GM21529 (cell line): ENCODE data around the gene OCEL1.
"Not testable (repeated sequence)": the region's sequence is repeated elsewhere in the genome, so short reads cannot be mapped to it uniquely, and the experiment has no call there.

Experiments used
- ATAC-seq: cut with Tn5 transposase; IDR thresholded peaks from one replicate; pipeline ENCODE4 v1.9.1; 2021; ENCODE audit not compliant: unreplicated experiment

Gene OCEL1

GRCh38 chr19:17260842-17261325 lies 34.9 kb downstream of the OCEL1 start:
- ATAC-seq, result peak; percentile 86

- no peak for ATAC-seq
These were observed 36.5 kb downstream of the OCEL1 start for GRCh38 chr19:17262557-17262956.

- ATAC-seq, result no peak
These were observed 38.0 kb downstream of the OCEL1 start for GRCh38 chr19:17263712-17264640.

- no peak for ATAC-seq
These were observed 38.6 kb downstream of the OCEL1 start, which contains the start of gene USHBP1 for GRCh38 chr19:17264641-17264979. Gene USHBP1 (minus strand): TSS chr19:17264745. CDS start chr19:17264299, 446 bp downstream.

GRCh38 chr19:17266026-17266425 lies 40.0 kb downstream of the OCEL1 start:
- no peak for ATAC-seq

- ATAC-seq, result no peak
These were observed 40.6 kb downstream of the OCEL1 start for GRCh38 chr19:17266589-17266974.

GRCh38 chr19:17266975-17267788 lies 41.2 kb downstream of the OCEL1 start, which contains the start of gene BABAM1:
Gene BABAM1 (plus strand): TSS chr19:17267443. CDS start chr19:17268807, 1,364 bp downstream.
- peak; percentile 91 for ATAC-seq

- no peak for ATAC-seq
These were observed 42.7 kb downstream of the OCEL1 start for GRCh38 chr19:17268754-17269153.

- ATAC-seq, result not testable (repeated sequence)
These were observed 48.9 kb downstream of the OCEL1 start for GRCh38 chr19:17274892-17275291.

GRCh38 chr19:17275441-17276175 lies 49.6 kb downstream of the OCEL1 start:
- ATAC-seq, result no peak
